HG03095 (cell line): ENCODE measurements around the gene TMEM52B.
"Not testable (repeated sequence)": the region's sequence is repeated elsewhere in the genome, so short reads cannot be mapped to it uniquely, and the experiment has no call there.

Experiments
- ATAC-seq: cut with Tn5 transposase; IDR thresholded peaks from one replicate; pipeline ENCODE4 v1.9.1; 2021; ENCODE audit warnings: moderate library complexity; ENCODE audit not compliant: unreplicated experiment

TMEM52B gene

GRCh38 chr12:10170216-10170615 is 8.6 kb upstream of the TMEM52B start:
- no peak for ATAC-seq

- ATAC-seq = no peak
Observed at GRCh38 chr12:10171973-10172728, 6.7 kb upstream of the TMEM52B start, which contains the start of gene OLR1. TSS of gene OLR1 (minus strand) at chr12:10172132. CDS start at chr12:10172077, 55 bp downstream.

DNA sequence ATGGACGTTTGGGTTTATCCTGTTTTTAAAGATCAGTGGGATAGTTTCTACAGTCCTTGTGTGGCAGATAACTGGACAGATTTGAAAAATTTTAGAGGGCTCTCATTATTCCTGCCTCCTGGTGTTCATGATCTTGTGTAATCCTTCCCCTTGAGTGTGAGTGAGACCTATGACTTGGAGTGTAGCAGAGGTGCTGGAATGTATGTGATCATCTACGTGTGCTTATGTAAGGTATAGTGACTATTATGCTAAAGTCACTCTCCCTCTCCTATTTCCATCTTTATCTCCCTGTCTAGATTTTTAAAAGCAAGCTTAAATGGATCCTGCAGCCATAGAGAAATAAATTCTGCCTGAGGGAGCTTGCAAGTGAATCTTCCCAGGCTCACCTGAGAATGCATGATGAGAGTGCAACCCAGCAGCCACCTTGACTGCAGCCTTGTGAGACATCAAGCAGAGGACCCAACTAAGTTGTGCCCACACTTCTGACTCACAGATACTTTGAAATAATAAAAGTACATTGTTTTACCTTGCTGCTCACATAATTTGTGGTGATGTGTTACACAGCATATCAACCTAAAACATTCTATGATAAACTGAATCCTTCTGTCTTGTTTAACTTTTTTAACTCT is 3.7 kb upstream of the TMEM52B start:
- no peak for ATAC-seq

- ATAC-seq = no peak
Observed at GRCh38 chr12:10175846-10176636, 2.8 kb upstream of the TMEM52B start.

DNA sequence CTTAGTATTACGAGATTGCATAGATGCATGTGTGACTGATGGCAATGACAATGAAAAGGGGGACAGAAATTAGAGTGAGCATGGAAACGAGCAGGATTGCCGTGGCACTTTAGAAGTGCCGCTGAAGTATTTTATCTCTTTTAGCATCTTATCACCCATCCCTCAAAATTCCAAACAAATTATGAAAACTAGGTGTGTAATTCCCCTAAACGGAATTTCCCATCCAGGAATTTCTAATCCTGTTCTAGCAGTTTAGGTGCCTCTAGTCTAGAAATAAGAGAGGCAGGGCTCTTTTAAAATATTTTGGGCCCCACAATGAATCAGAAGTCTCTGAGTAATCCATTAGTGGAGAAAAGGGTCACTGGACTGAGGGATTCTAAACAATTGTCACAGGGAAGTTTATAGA is 947 bp downstream of the TMEM52B start:
- ATAC-seq = no peak

DNA sequence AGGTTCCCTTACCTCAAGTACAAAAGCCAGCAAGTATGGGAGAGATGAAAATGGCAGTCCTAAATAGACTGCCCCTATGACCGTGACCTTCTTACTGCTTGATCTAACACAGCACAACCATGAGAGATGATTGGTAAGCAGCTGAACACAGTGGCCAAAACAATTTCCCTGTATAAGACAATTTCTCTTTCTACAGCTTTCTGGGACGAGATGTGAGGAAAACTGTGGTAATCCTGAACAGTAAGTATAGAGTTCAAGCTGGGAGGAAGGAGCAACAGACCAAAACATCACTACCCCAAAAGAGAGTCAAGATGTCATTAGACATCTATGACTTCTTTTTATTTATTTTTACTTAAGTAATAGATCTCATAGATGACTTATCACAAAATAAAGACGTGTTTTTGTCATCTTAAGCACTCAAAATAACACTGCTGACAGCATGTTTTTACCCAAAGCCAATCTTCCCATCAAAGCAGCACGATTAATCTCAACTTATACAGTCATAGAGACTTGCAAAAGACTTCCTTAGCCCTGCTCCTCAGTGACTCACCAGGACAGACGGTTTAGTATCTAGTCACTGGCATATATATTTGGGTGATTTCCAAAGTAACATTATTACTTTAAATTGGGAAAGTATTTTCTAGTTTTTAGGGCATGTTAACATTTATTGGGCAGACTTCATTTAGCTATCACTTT is 3.7 kb downstream of the TMEM52B start:
- no peak for ATAC-seq

DNA sequence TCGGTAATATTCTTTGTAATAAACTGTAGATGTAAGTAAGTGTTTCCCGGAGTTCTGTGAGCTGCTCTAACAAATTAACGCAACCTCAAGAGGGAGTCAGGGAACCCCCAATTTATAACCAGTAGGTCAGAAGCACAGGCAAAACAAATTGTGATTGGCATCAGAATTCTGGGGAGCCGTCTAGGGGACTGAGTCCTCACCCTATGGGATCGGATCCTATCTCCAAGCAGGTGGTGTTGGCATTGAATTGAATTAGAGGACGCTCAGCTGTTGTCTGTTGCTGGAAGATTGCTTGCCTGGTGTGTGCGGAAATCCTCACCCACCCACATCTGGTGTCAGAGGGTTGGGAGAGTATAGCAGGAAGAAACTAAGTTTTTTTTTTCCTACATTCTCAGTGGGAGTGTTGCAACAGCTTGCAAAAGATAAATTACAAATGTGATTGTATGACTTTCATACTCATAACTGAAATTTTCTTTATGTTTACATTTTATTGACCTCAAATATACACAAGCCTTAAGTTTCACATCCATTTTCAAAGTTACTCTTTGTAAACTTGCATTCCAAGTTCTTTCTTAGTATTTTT is 5.5 kb downstream of the TMEM52B start:
- no peak for ATAC-seq

DNA sequence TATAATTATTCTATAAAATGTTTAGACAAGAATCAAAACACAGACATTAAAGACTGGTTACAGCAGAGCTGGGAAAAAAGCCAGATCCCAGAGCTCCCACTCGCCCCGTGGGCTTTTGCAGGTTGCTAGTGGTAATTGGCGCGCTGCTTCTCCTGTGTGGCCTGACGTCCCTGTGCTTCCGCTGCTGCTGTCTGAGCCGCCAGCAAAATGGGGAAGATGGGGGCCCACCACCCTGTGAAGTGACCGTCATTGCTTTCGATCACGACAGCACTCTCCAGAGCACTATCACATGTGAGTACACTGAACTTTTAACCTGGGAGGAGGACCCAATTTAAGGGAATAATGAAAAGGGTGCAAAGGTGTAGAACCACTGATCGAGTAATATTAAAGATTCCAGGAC is 7.5 kb downstream of the TMEM52B start:
- no peak for ATAC-seq

- not testable (repeated sequence) for ATAC-seq
Observed at GRCh38 chr12:10186958-10187357, 8.1 kb downstream of the TMEM52B start.

DNA sequence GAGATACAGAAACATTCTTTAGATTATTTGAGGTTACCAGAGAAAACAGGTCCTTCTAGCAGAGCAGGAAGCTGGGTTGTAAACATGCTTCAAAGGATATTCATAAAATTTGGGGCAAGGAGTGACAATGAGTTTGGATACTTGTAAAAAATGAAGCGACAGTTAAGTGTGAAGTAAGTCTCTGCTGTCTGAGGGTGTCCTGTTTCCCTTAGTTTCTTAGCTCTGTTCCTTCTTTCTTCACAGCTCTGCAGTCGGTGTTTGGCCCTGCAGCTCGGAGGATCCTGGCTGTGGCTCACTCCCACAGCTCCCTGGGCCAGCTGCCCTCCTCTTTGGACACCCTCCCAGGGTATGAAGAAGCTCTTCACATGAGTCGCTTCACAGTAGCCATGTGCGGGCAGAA is 10.8 kb downstream of the TMEM52B start:
- ATAC-seq = no peak

DNA sequence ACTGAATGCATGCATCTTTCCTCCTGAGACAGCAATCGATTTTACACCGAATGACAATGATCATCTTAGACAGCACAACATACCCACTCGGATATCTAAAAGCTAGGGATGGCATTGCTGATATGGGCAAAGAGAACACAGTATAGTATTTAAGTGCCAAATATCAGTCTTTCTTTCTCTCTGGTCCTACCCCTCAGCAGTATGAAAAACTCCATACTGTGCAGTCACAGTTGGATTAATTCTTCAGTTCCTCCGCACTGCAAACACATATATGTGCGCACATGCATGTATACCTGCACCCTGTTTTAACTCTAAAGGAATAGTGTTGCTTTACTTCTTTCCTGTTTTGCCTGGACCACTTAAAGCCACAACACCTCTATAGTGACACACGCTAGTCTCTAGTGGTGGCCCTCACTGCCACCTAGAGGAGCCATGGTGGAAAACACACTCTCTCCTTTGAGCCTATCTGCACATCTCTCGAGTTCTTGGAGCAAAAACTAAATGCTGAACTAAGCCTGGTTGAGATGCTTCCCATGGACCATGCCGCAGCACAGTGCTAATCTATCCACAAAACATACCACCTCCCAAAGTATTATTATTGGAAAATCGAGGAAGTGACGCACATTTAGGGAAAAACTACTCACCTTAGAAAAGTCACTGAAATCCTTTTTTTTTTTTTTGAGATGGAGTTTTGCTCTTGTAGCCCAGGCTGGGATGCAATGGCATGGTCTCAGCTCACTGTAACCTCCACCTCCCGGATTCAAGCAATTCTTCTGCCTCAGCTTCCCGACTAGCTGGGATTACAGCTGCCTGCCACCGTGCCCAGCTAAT is 11.9 kb downstream of the TMEM52B start:
- ATAC-seq = no peak

DNA sequence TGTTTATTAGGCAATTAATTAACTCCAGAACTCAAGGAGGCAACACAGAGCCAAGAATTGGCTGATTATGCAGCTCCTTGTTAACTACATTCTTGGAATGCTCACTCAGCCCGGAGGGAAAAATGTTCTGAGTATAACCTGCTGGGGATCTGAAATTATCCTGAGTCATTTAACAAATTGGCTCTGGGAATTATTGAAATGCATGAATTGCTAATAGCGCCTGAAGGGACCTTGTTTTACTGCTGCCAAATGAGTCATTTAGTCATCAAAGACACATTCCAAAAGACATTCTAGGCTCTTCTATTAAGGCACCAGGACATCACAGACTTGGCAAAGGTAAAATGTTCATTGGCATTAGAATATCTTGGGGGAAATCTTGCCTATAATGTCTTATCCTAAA is 13.0 kb downstream of the TMEM52B start:
- no peak for ATAC-seq

DNA sequence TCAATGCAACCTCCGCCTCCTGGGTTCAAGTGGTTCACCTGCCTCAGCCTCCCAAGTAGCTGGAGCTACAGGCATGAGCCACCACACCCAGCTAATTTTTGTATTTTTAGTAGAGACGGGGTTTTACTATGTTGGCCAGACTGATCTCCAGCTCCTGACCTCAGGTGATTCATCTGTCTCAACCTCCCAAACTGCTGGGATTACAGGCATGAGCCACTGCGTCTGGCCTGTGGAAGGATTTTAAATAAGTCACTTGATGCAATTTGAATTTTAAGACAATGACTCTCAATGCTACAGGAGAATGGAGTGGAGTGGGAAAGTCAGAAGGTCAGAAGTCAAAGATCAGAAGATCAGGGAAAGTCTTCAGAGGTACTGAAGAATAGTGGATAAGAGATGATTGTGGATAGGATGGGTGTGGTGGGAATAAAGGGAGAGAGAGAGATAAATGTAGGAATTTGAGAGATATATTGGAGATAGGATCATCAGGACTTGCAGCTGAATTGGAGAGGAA is 15.4 kb downstream of the TMEM52B start:
- ATAC-seq = no peak

- ATAC-seq = peak; percentile 74
Observed at GRCh38 chr12:10196210-10196609, 17.4 kb downstream of the TMEM52B start.

DNA sequence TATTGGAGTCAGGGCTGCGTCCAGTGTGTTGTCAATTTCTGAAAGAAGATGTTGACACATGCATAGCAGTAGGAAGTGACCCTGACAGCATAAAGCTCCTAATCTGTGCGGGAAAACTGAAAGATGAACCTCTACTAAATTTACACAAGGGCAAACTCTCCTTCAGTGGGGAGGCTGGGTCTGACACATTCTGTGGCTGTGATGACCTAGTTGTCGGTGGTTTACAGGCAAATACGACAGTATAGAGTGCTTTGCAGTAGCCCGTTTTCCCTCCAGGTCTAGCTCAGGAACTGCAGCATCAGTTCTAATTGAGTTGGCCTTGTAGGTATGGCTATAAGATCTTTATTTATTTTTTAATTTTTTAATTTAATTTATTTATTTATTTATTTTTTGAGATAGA is 19.0 kb downstream of the TMEM52B start:
- no peak for ATAC-seq

GRCh38 chr12:10204495-10204894 is 25.7 kb downstream of the TMEM52B start:
- ATAC-seq = not testable (repeated sequence)

GRCh38 chr12:10205220-10205807 is 26.5 kb downstream of the TMEM52B start:
- ATAC-seq = no peak

- no peak for ATAC-seq
Observed at GRCh38 chr12:10207136-10207535, 28.3 kb downstream of the TMEM52B start.

DNA sequence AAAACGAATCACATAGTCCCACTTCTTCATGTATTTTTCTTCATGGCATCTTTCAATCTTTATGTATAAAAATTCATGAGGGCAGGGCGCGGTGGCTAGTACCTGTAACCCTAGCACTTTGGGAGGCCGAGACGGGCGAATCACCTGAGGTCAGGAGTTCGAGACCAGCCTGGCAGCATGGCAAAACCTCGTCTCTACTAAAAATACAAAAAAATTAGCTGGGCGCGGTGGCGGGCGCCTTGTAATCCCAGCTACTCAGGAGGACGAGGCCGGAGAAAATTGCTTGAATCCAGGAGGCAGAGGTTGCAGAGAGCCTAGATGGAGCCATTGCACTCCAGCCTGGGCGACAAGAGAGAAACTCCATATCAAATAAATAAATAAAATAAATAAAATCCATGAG is 31.4 kb downstream of the TMEM52B start:
- ATAC-seq = no peak
